IMR-90 (cell line): ENCODE measurements around the gene PREB. TPM values are rescaled to one million over a fixed set of nuclear protein-coding genes. Genes with fewer than 3 reads are reported as not detected.
A peak's percentile ranks its signal among the peaks of the same experiment; 100 is the strongest.

Source experiments
- ATAC-seq: fragments of 200-7000 bp; cut with Tn5 transposase; 2 replicates; pipeline ENCODE4 v1.9.1; 2020; ENCODE audit warnings: low read depth, mild to moderate bottlenecking, moderate library complexity
- BruUV-seq: library from RNA; stranded (reverse); fragments of 400-500 nt; replicated peaks from 2 replicates; lab custom pipeline; 2021; lab: Mats Ljungman, UMichigan
- CTCF ChIA-PET: fragments of 300-600 bp; formaldehyde crosslinking; extraction: SDS; loops from one replicate; lab custom pipeline; 2021; ENCODE audit warnings: antibody characterized with exemption; lab: Yijun Ruan, JAX
- POLR2A ChIA-PET: fragments of 300-600 bp; sonication (Branson Sonifier 250); formaldehyde crosslinking; loops from one replicate; lab custom pipeline; 2022; ENCODE audit warnings: antibody characterized with exemption; ENCODE audit not compliant: unreplicated experiment; lab: Charles Lee
- DNase-seq: peaks from one replicate; pipeline ENCODE4 v3.0.0; 2013
- H2AFZ ChIP-seq: replicated peaks from 2 replicates; pipeline ENCODE3; 2013; ENCODE audit warnings: low read length, mild to moderate bottlenecking; ENCODE audit not compliant: poor library complexity
- H2AK5ac ChIP-seq: 2 replicates; pipeline ENCODE4 v1.6.1; 2013; ENCODE audit warnings: low read depth, low read length, inconsistent platforms
- H2AK9ac ChIP-seq: replicated peaks from 2 replicates; pipeline ENCODE3; 2013; ENCODE audit warnings: mild to moderate bottlenecking, low read depth, low read length, moderate library complexity; ENCODE audit not compliant: poor library complexity
- H2BK120ac ChIP-seq: 2 replicates; pipeline ENCODE4 v1.6.1; 2013; ENCODE audit warnings: low read depth, low read length, inconsistent platforms
- H2BK15ac ChIP-seq: 3 replicates; pipeline ENCODE4 v1.6.1; 2013; ENCODE audit warnings: low read depth, low read length, inconsistent platforms
- H2BK20ac ChIP-seq: 2 replicates; pipeline ENCODE4 v1.6.1; 2013; ENCODE audit warnings: low read depth, mild to moderate bottlenecking, inconsistent platforms, low read length, moderate library complexity
- H2BK5ac ChIP-seq: 2 replicates; pipeline ENCODE4 v1.6.1; 2013; ENCODE audit warnings: mild to moderate bottlenecking, low read depth, low read length, inconsistent platforms; ENCODE audit not compliant: poor library complexity, severe bottlenecking
- H3K14ac ChIP-seq: replicated peaks from 2 replicates; pipeline ENCODE4 v1.6.1; 2013; ENCODE audit warnings: low read depth, low read length, inconsistent platforms
- H3K18ac ChIP-seq: 2 replicates; pipeline ENCODE4 v1.6.1; 2013; ENCODE audit warnings: low read depth, low read length, control low read depth
- H3K23ac ChIP-seq: 2 replicates; pipeline ENCODE4 v1.6.1; 2013; ENCODE audit warnings: low read depth, low read length, inconsistent platforms
- H3K27ac ChIP-seq: 2 replicates; pipeline ENCODE4 v1.5.1; 2013; ENCODE audit warnings: mild to moderate bottlenecking, control low read depth, low read length; ENCODE audit not compliant: insufficient read depth
- H3K27me3 ChIP-seq: 2 replicates; pipeline ENCODE4 v1.6.1; 2013; ENCODE audit warnings: low read length; ENCODE audit not compliant: control insufficient read depth, insufficient read depth
- H3K36me3 ChIP-seq: 2 replicates; pipeline ENCODE4 v1.6.1; 2013; ENCODE audit warnings: low read length, mixed read lengths; ENCODE audit not compliant: control insufficient read depth, insufficient read depth
- H3K4ac ChIP-seq: 2 replicates; pipeline ENCODE4 v1.6.1; 2013; ENCODE audit warnings: low read depth, low read length, inconsistent platforms
- H3K4me1 ChIP-seq: 2 replicates; pipeline ENCODE4 v1.6.1; 2013; ENCODE audit warnings: low read length, mixed read lengths; ENCODE audit not compliant: control insufficient read depth, insufficient read depth
- H3K4me2 ChIP-seq: 2 replicates; pipeline ENCODE4 v1.6.1; 2013; ENCODE audit warnings: low read depth, mild to moderate bottlenecking, control low read depth, low read length, moderate library complexity
- H3K4me3 ChIP-seq: 2 replicates; pipeline ENCODE4 v1.5.1; 2013; ENCODE audit warnings: low read depth, mild to moderate bottlenecking, control low read depth, low read length, moderate library complexity; ENCODE audit not compliant: insufficient read depth
- H3K56ac ChIP-seq: 2 replicates; pipeline ENCODE4 v1.6.1; 2013; ENCODE audit warnings: low read length, inconsistent platforms; ENCODE audit not compliant: insufficient read depth; ENCODE audit errors: extremely low read depth
- H3K79me1 ChIP-seq, 2 experiments: 2 replicates each; pipeline ENCODE4 v1.6.1; 2013; ENCODE audit warnings: low read length in 2 of 2, inconsistent platforms in 1 of 2, low read depth in 1 of 2
- H3K9ac ChIP-seq: 2 replicates; pipeline ENCODE4 v1.6.1; 2013; ENCODE audit warnings: low read depth, low read length, control low read depth
- H3K9me1 ChIP-seq: 2 replicates; pipeline ENCODE4 v1.6.1; 2013; ENCODE audit warnings: low read length, inconsistent platforms; ENCODE audit not compliant: insufficient read depth
- H3K9me3 ChIP-seq: 2 replicates; pipeline ENCODE4 v1.6.1; 2013; ENCODE audit warnings: low read length; ENCODE audit not compliant: control insufficient read depth, insufficient read depth
- H4K20me1 ChIP-seq: 2 replicates; pipeline ENCODE4 v1.6.1; 2013; ENCODE audit warnings: low read length, inconsistent platforms; ENCODE audit not compliant: insufficient read depth
- H4K5ac ChIP-seq: 2 replicates; pipeline ENCODE4 v1.6.1; 2013; ENCODE audit warnings: mild to moderate bottlenecking, low read depth, low read length, control low read depth
- H4K8ac ChIP-seq, 2 experiments: 2 replicates each; pipeline ENCODE4 v1.6.1; 2013; ENCODE audit warnings: low read depth in 2 of 2, low read length in 2 of 2, control low read depth in 1 of 2, inconsistent platforms in 1 of 2
- H4K91ac ChIP-seq: 2 replicates; pipeline ENCODE4 v1.6.1; 2013; ENCODE audit warnings: low read depth, low read length, inconsistent platforms; ENCODE audit not compliant: insufficient read depth
- BHLHE40 ChIP-seq: fragments of 150-350 bp; IDR thresholded peaks from 2 replicates; pipeline ENCODE4 v1.6.1; 2016; ENCODE audit warnings: mild to moderate bottlenecking, low read depth, low read length
- FOS ChIP-seq: fragments of 150-350 bp; IDR thresholded peaks from 2 replicates; pipeline ENCODE4 v1.6.1; 2016; ENCODE audit warnings: low read depth, low read length
- MAFK ChIP-seq: IDR thresholded peaks from 2 replicates; pipeline ENCODE4 v1.6.1; 2012; ENCODE audit warnings: low read depth, low read length, improper control_type of control experiment
- MAZ ChIP-seq: IDR thresholded peaks from 2 replicates; pipeline ENCODE4 v1.6.1; 2012; ENCODE audit warnings: low read depth, mild to moderate bottlenecking, low read length, improper control_type of control experiment, moderate library complexity, borderline replicate concordance
- MXI1 ChIP-seq: IDR thresholded peaks from 2 replicates; pipeline ENCODE4 v1.6.1; 2012; ENCODE audit warnings: low read depth, mild to moderate bottlenecking, low read length, moderate library complexity, borderline replicate concordance
- RAD21 ChIP-seq: IDR thresholded peaks from 2 replicates; pipeline ENCODE4 v1.6.1; 2012; ENCODE audit warnings: low read length, improper control_type of control experiment
- RCOR1 ChIP-seq: IDR thresholded peaks from 2 replicates; pipeline ENCODE4 v1.6.1; 2012; ENCODE audit warnings: mild to moderate bottlenecking, low read length, improper control_type of control experiment; ENCODE audit not compliant: insufficient replicate concordance
- RFX5 ChIP-seq: IDR thresholded peaks from 2 replicates; pipeline ENCODE4 v1.8.0; 2012; ENCODE audit warnings: low read depth, mild to moderate bottlenecking, low read length, moderate library complexity
- SMC3 ChIP-seq: fragments of 150-350 bp; IDR thresholded peaks from 2 replicates; pipeline ENCODE4 v1.6.1; 2016; ENCODE audit warnings: low read depth, mild to moderate bottlenecking, antibody characterized with exemption, low read length, moderate library complexity
- WGBS, 2 experiments: methylation state at CpG; one replicate each; pipeline versions ENCODE4 v1.1.5 to v1.1.7; 2013; ENCODE audit warnings: missing lambda C conversion rate in 2 of 2; ENCODE audit not compliant: insufficient read length in 1 of 2; ENCODE audit errors: extremely low coverage in 2 of 2; 5-methylcytosine and 5-hydroxymethylcytosine counted together
- dilution Hi-C: fragments of 300-500 bp; cut with HindIII; formaldehyde crosslinking; loops from one replicate; pipeline ENCODE4 v1.14.3; 2018; ENCODE audit warnings: low sequenced_read_pairs; ENCODE audit not compliant: unreplicated experiment
- in situ Hi-C: fragments of 300-500 bp; cut with MboI; formaldehyde crosslinking; loops from 3 replicates; pipeline ENCODE4 v1.14.3; 2019; ENCODE audit warnings: low sequenced_read_pairs, inconsistent platforms, mixed read lengths
- intact Hi-C: fragments of 100-400 bp; cut with micrococcal nuclease; formaldehyde crosslinking; loops from 2 replicates; pipeline ENCODE4 v1.10.0; 2022
- polyA plus RNA-seq, 3 experiments: library from polyadenylated mRNA; depleted of rRNA; stranded (reverse); fragments of >200 nt; gene quantifications; 2 replicates each; pipeline ENCODE4 v1.2.3, GENCODE V29; 2012; ENCODE audit warnings: low replicate concordance in 1 of 3
- total RNA-seq: library from RNA; depleted of rRNA; stranded (reverse); fragments of >200 nt; gene quantifications from 2 replicates; pipeline ENCODE4 v1.2.3, GENCODE V29; 2012
- TF ChIP-seq, protein P1 (sequence below): conservative IDR thresholded peaks from 2 replicates; pipeline ENCODE4 v1.5.1; 2012; ENCODE audit warnings: mild to moderate bottlenecking, low read depth, low read length, improper control_type of control experiment
- TF ChIP-seq, protein P2 (sequence below): fragments of 150-350 bp; IDR thresholded peaks from 2 replicates; pipeline ENCODE4 v1.6.1; 2017; ENCODE audit warnings: mild to moderate bottlenecking, antibody characterized with exemption, low read length, low read depth

PREB gene
- total and polyA plus RNA-seq, 2 of the 4 experiments (the other 2 are of a cell fraction), result 38.9 to 52.2 TPM

DNA sequence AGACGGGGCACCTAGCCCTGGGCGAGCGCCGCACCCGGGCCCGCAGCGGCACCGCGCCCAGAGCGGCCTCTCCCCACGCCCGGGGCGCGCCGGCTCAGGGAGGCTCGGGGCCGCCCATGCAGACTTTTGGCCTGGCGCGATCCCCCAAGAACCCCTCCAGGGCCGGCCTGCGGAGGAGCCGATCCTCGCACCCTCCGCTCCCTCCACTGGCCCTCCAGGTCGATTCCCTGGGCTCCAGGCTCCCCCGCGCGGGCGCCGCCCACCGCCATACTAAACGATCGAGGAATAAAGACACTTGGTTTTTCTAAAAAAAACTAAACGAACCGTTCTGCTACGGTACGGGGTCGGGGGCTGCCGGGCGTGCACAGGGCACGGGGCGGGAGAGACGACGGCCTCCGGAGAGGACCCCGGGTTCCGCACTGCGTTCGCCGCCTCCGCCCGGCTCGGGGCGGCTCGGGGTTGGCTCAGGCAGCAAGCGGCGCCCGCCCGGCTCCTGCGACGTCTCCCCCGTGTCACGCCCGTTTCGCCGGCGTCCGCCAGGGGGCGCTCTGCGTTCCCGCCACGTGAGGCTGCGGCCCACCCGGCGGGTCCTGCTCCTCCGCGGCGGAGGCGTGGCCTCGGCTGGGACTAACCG, 48.2 kb downstream of the PREB start:
- H3K9ac ChIP-seq, result peak overlapping the region; percentile 65
- peak overlapping the region; percentile 63 for H3K4ac ChIP-seq
- H2BK15ac ChIP-seq, result no peak overlapping the region
- in situ Hi-C loops (no loop called here), dilution Hi-C loops (no loop called here), intact Hi-C loops (loop anchor here (1.0 to 5.0 kb wide), 2 partner anchors 36 to 239 kb away; partner anchors contain the start of gene DPYSL5)
- H4K91ac ChIP-seq, result peak overlapping the region; percentile 48
- H4K20me1 ChIP-seq, result peaks cover 8% of the 10 kb centered on the region
- peaks cover 0 to 27% of the 10 kb centered on the region in 2 experiments; a peak in 2 of 4 replicates for H3K79me1 ChIP-seq
- H2BK20ac ChIP-seq, result no peak overlapping the region
- 0 out of 2 replicates have a peak overlapping the region, but pooled peaks have one; percentile 51 for H2AK5ac ChIP-seq
- H3K36me3 ChIP-seq, result peaks cover 22% of the 10 kb centered on the region; the same call in 1 of the 2 replicates
- TF ChIP-seq SMC3 (peak; percentile 46), RFX5 (no peak), RCOR1 (peak; percentile 47), MXI1 (peak; percentile 84; the same call in 1 of the 2 replicates), MAFK (no peak), RAD21 (peak; percentile 53), FOS (no peak), BHLHE40 (peak; percentile 92), MAZ (peak; percentile 80)
- TF ChIP-seq, protein P1, sequence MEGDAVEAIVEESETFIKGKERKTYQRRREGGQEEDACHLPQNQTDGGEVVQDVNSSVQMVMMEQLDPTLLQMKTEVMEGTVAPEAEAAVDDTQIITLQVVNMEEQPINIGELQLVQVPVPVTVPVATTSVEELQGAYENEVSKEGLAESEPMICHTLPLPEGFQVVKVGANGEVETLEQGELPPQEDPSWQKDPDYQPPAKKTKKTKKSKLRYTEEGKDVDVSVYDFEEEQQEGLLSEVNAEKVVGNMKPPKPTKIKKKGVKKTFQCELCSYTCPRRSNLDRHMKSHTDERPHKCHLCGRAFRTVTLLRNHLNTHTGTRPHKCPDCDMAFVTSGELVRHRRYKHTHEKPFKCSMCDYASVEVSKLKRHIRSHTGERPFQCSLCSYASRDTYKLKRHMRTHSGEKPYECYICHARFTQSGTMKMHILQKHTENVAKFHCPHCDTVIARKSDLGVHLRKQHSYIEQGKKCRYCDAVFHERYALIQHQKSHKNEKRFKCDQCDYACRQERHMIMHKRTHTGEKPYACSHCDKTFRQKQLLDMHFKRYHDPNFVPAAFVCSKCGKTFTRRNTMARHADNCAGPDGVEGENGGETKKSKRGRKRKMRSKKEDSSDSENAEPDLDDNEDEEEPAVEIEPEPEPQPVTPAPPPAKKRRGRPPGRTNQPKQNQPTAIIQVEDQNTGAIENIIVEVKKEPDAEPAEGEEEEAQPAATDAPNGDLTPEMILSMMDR, result peak; percentile 93
- TF ChIP-seq, protein P2, sequence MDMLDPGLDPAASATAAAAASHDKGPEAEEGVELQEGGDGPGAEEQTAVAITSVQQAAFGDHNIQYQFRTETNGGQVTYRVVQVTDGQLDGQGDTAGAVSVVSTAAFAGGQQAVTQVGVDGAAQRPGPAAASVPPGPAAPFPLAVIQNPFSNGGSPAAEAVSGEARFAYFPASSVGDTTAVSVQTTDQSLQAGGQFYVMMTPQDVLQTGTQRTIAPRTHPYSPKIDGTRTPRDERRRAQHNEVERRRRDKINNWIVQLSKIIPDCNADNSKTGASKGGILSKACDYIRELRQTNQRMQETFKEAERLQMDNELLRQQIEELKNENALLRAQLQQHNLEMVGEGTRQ, result peak; percentile 87
- no peak overlapping the region for H4K5ac ChIP-seq
- peak overlapping the region; percentile 64 for H3K27ac ChIP-seq
- peak overlapping the region; percentile 36 for H2BK5ac ChIP-seq
- no peak overlapping the region for H3K23ac ChIP-seq
- no peak overlapping the region for H3K18ac ChIP-seq
- H3K14ac ChIP-seq, result 0 out of 2 replicates have a peak overlapping the region, but pooled peaks have one; percentile 11
- H3K4me2 ChIP-seq, result peak overlapping the region; percentile 59
- no peaks in the 10 kb centered on the region; the same call in 1 of the 2 replicates for H3K9me1 ChIP-seq
- peak overlapping the region; percentile 86 for H2AFZ ChIP-seq
- peak overlapping the region; percentile 53 to 76; a peak in 2 of 4 replicates for H4K8ac ChIP-seq
- no peaks in the 10 kb centered on the region for H3K9me3 ChIP-seq
- no peak overlapping the region for H2BK120ac ChIP-seq
- 1% methylated on average over 44 of the region's 81 CpGs; no CpG with 5 or more reads in 1 of the 2 experiments for WGBS, 2 experiments
- no peak overlapping the region for H3K56ac ChIP-seq
- peaks cover 8% of the 10 kb centered on the region for H3K4me1 ChIP-seq
- H3K27me3 ChIP-seq, result no peaks in the 10 kb centered on the region
- ATAC-seq (peak; percentile 87), DNase-seq (peak; percentile 86)
- peak overlapping the region; percentile 91 for H2AK9ac ChIP-seq
- CTCF ChIA-PET, result interaction anchor here (0.6 to 1.3 kb wide), 3 partner anchors 88 to 240 kb away, joined by 3 read pairs; no protein-coding TSS in a partner anchor
- no TSS peak for BruUV-seq
- POLR2A ChIA-PET, result no interaction called here
- H3K4me3 ChIP-seq, result peak overlapping the region; percentile 40
